Measurements from ENCODE around the gene TOMT. TPM values are rescaled to one million over a fixed set of nuclear protein-coding genes. Genes with fewer than 3 reads are reported as not detected.
A peak's percentile ranks its signal among the peaks of the same experiment; 100 is the strongest.
"Not testable (repeated sequence)": the region's sequence is repeated elsewhere in the genome, so short reads cannot be mapped to it uniquely, and the experiment has no call there.

Gene TOMT
- total RNA-seq, 1 experiment from 2014 or later = not detected

GRCh38 chr11:72124046-72124445 is 18.3 kb downstream of the TOMT start:
- no peak for DNase-seq (ENCODE audit: low read depth)

DNA sequence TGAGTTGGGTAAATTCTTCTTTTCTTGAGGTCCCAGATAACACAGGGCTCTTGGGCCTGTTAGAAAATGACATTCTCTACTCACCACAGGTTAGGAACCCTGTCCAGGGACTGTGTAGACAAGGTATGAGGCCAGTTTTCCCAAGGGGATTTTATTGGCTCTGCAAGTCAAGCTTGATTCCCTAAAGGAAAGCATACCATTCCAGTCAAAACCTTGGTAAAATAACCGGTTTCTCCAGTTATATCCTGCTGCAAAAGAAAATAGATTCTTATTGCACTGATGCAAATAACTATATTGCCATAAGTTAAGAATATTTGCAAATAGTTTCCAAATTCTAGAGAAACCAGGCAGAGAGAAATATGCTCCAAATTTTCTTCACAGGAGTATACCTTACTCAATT is 20.2 kb downstream of the TOMT start:
- no peak for DNase-seq (ENCODE audit: low read depth)

DNA sequence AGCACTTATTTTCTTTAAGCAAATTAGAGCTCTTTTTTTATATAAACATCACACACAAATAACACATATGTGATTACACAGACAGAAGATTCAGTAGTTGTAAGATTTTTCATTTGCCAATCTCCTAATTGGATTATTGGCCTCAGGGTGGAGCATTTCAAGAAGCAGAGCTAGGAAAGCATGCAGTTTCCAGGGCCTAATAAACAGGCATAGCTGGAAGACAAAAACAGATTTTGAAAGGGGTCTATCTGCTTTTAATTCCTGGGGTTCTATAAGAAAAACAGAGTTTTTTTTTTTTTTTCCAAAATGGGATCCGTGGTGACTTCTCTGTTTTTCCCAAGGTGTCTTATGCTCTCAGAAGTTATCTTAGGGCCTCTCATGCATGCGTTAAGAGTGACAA is 22.2 kb downstream of the TOMT start:
- DNase-seq (ENCODE audit: low read depth) = no peak

DNA sequence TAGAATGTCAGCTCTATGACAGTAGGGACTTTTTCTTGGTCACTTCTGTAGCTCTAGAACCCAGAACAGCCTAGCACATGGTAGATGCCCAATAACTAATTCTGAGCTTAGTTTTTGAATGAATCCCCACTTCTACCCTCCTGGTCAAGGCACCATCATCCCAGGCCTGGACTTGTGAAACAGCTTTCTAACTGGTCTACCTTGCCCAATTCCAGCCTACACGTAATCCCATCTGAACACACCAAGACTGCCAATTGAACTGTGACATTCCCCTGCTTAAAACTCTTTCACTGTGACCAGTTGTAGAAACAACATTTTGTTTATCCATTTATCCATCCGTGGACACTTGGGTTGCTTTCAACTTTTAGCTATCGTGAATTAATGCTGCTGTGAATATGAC is 23.7 kb downstream of the TOMT start:
- DNase-seq (ENCODE audit: low read depth) = no peak

DNA sequence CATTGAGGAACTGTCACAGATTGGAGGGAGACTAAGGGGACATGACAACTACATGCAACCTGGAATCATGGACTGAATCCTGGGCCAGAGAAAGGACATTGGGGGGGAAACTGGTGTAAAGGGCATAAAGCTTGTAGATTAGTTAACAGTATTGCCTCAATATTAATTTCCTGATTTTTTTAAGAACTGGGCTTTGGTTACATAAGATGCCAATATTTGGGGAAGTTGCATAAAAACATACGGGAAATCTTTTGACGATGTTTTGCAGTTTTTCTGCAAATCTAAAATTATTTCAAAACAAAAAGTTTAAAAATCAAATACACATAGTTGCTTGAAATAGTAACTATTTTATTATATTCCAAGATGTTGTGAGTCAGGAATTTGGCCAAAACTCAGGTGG is 26.9 kb downstream of the TOMT start:
- DNase-seq (ENCODE audit: low read depth) = no peak

- not testable (repeated sequence) for DNase-seq (ENCODE audit: low read depth)
Observed at GRCh38 chr11:72135473-72135872, 29.7 kb downstream of the TOMT start, which contains the start of gene FOLR3. TSS of gene FOLR3 (plus strand) at chr11:72135725. CDS start at chr11:72135953, 228 bp downstream.

DNA sequence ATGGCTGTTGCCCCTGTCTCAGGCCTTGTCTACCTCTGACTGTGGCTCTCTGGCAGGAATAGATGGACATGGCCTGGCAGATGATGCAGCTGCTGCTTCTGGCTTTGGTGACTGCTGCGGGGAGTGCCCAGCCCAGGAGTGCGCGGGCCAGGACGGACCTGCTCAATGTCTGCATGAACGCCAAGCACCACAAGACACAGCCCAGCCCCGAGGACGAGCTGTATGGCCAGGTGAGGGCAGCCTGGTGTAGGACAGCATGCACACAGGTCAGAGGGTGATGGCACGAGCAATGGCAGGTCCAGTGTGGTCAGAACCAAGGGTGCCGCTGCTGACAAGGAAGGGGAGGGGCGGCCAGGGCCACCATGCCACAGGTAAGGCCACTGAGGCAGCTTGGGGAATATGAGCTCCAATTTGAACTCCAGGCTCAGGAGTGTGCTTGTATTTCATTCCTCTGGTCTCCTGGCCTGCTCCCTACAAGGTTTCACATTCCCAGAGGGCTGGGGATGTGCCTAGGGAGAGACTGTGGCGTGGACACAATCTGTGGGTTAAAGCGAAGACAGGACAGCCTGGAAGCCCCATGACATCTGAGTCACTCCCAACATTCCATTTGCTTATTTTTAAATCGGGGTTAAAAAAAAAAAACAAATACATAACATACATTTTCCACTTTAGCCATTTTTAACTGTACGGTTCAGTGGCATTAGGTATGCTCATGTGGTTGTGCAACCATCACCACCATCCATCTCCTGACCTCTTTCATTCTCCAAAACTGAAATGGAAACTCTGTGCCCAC is 30.4 kb downstream of the TOMT start:
- DNase-seq (ENCODE audit: low read depth) = no peak

DNA sequence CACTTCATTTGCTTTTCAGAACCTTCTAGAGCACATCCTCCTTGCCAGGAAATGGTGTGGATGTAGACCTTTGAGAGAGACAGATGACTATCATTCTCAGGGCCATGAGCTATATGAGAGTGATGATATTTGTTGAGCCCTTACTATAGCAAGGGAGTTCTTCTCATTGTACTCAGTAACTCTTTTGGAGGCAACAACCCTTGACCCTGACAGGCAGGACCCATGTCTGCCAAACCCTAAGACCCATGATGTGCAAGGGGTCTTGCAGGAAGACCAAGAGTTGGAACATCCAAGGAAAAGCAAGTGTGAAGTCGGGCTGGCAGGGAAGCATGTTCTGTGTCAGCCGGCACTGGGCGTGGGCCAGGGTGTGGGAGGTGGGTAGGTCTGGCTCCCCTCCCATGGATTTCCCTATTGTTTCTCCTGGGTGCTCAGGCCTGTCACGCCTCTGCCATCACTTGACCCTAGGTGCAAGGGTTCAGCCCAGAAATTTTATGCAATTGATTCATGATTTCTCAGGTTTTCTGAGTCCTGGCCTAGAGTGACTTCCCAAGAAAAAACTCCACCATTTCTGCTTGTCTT is 31.0 kb downstream of the TOMT start:
- DNase-seq (ENCODE audit: low read depth) = no peak

DNA sequence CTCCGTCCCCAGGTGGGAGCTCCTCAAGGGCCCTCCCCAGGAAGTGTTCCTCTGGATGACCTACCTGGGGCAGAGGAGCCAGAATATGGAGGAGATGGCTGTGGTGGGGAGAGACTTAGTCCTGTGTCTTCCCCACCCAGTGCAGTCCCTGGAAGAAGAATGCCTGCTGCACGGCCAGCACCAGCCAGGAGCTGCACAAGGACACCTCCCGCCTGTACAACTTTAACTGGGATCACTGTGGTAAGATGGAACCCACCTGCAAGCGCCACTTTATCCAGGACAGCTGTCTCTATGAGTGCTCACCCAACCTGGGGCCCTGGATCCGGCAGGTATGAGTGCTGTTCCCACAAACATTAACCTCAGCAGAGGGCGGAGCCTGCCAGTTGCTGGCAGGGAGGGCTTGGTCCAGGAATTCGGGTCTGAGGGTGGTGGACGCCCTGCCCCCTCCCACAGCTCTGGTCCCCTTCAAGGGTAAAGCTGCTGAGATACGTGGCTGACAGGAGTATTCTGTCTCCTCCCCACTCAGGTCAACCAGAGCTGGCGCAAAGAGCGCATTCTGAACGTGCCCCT is 33.2 kb downstream of the TOMT start:
- DNase-seq (ENCODE audit: low read depth) = no peak

GRCh38 chr11:72139500-72139899 is 33.8 kb downstream of the TOMT start:
- no peak for DNase-seq (ENCODE audit: low read depth)

DNA sequence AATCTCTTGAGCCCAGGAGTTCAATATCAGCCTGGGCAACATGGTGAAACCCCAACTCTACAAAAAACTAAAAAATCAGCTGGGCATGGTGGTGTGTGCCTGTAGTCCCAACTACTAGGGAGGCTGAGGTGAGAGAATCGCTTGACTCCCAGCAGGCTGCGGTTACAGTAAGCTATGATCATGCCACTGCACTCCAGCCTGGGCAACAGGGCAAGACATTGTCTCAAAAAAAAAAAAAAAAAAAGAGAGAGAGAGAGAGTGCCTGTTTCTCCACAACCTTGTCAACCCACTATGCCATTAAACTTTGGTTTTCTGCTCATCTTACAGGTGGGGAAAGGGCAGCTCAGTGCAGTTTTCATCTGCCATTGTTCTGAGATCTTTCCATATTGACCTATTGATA is 34.9 kb downstream of the TOMT start:
- DNase-seq (ENCODE audit: low read depth) = peak; percentile 73

DNA sequence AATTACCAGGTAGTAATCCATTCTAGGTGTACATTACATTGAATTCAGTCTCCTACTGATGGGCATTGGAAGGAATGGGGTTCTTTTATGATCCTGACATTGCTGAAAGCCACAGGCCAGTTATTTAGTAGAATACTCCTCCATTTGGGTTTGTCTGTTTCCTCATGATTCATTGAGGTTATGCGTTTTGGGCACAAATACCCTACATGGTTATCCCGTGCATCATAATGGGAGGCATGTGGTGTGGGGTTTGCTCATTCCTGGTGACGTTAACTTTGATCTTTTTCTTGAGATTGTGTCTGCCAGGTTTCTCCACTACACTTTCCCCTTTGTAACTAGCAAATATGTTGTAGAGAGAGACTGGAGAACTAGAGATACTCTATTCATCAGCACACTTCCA is 35.3 kb downstream of the TOMT start:
- DNase-seq (ENCODE audit: low read depth) = peak; percentile 95

DNA sequence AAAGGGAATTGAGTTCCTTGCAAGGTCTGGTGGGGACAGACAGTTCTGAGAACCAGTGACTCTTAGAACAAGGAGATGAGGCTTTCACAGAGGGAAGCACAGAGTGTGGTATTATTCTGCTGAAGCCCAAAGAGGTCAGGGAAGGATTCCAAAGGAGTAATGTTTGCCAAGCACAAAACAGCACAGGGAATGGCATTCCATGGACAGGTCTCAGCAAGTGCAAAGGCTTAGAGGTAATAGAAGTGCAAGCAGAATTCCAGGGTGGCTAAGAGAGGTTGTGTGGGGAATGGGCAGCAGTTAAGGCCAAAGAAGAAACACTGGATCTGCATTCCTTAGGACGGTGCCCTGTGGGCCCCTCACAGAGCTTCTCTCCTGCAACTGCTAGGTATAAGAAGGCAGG is 36.4 kb downstream of the TOMT start:
- peak; percentile 20 for DNase-seq (ENCODE audit: low read depth)

GRCh38 chr11:72142543-72142942 is 36.8 kb downstream of the TOMT start:
- not testable (repeated sequence) for DNase-seq (ENCODE audit: low read depth)

- peak; percentile 64 for DNase-seq (ENCODE audit: low read depth)
Observed at GRCh38 chr11:72144807-72145565, 39.3 kb downstream of the TOMT start.

- DNase-seq (ENCODE audit: low read depth) = no peak
Observed at GRCh38 chr11:72146625-72147024, 40.9 kb downstream of the TOMT start.

GRCh38 chr11:72150882-72151281 is 45.2 kb downstream of the TOMT start:
- DNase-seq (ENCODE audit: low read depth) = no peak

GRCh38 chr11:72153874-72154273 is 48.1 kb downstream of the TOMT start:
- not testable (repeated sequence) for DNase-seq (ENCODE audit: low read depth)

- DNase-seq (ENCODE audit: low read depth) = no peak
Observed at GRCh38 chr11:72154816-72155215, 49.1 kb downstream of the TOMT start.

DNA sequence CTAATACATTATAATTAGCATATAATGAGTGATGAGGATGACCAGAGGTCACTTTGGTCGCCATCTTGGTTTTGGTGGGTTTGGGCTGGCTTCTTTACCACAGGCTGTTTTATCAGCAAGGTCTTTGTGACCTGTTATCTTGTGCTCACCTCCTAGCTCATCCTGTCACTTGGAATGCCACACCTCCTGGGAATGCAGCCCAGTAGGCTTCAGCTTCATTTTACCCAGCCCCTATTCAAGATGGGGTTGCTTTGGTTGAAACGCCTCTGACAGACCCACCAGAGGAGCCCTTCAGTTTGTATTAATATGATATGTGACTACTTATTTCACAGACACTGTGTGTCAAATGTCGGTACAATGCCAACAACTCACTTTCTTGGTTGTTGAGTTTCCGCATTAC is 50.0 kb downstream of the TOMT start:
- DNase-seq (ENCODE audit: low read depth) = no peak

DNA sequence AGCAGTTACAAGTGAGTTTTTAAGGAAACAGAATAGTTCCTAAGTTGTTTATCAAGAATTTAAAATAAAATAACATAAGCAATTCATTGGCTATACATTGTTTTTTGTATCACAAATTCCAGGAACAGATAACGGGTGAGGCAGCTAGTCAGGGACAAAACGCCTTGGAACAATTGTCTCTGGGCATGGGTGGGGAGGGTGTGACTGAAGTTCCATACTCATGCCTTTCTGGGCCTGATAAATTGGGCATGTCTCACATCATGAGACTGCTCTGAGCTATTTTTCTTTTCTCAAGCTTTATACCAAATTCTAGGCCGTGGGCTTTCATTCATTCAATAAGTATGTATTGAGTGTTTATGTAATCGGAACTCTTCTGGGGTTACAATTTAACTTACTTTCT is 51.4 kb downstream of the TOMT start:
- no peak for DNase-seq (ENCODE audit: low read depth)
